Anterior cingulate cortex (tissue), 58 donors: ENCODE results near the gene SLX4IP.
A peak's percentile ranks its signal among the peaks of the same experiment; 100 is the strongest.

ENCODE experiments used
- DNase-seq, 58 donors: peaks; one replicate each; lab custom pipeline; 2025; lab: John Stamatoyannopoulos, UW

SLX4IP gene

DNA sequence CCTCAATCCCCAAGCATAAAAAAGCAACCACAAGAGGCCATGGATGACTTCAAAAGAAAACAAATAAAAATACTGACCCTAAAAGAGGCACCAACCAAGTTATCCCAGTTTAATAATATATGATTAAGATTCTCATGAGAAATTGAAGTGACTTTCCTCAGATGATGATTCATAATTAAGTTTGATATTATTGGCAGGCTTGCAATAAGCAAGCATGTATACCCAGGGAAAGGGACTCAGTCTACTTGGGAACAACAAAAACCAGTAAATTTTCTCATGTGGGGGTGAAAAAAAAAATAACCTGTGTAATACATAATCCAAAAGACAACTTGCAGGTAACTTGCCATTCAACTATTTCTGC, 219.1 kb downstream of the SLX4IP start:
- DNase-seq = no peak

DNA sequence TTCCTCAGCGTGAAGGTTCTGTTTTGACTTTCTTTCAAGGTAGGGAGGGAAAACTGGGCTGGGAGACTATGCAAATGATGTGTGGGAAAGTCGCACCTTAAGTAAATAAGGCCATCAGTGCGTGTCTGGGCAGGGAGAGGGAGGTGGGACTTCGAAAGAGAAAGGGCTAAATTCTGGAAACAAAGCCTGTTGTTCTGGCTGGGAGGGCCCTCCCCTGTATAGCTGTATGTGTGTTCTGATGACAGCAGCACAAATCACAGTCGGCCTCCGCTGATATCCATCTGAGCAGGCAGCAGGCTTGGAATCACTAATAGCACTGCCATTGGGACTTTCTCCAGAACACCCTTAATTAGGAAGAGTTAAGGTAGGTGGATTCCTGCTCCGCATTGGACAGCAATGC, 219.5 kb downstream of the SLX4IP start:
- DNase-seq = no peak

DNA sequence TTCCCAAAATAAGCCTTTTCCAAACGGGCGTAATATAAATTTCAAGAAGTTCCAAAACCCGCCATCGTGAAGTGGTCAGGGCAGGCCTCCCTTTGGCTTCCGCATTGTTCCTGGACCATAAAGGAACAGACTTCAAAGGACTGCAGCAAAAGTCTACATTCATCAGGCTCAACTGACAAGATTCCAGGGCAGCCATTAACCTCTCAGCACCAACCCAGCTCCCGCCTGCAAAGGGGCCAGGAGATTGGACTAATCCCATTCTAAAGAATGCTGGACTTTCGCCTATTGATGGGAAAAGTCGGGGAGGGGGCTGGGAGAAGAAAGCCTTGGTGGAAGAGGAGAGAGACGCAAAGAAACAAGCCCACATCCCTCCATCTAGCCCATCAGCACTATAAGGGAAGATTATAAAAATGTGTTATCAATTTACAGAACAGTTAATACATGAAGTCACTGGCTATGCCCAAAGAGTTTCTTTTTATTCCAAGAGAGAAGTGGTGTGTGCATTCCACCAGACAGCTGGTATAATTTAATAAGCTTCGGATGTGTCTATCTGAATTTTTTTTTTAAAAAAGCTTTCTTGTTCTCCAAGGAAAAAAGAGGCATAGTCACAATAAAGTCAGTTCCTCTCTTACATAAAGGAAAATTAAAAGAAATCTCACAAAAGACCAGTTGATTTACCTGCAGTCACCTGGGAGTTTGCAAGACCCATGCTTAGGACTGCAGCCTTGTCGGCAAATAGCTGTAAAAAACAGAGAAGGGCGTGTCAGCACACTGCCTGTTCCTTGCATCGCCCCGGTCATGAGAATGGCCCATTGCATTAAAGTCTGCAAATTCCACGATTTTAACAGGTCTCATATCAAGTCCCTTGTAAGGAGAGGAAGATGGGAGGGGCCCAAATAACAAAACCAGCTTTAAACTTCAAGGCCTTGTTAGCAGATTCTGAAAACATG, 220.9 kb downstream of the SLX4IP start:
- DNase-seq = no peak

DNA sequence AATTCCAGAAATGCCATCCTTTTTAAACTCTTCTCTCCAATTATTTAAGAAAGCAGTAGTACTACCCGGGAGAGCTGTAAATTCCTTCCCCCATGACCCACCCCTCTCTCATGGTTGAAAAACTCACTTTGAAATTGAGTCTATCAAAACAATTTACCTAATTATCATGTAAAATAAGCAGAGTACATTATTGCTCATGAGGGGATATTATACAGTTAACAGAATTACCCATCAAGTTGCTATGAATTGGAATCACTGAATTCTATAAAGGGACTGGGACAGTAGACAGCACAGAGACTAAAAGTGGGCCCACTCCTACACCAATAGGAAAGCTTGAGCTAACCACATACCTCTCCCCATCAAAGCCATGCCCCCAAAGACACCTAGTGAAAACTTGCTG, 222.3 kb downstream of the SLX4IP start:
- DNase-seq = no peak

DNA sequence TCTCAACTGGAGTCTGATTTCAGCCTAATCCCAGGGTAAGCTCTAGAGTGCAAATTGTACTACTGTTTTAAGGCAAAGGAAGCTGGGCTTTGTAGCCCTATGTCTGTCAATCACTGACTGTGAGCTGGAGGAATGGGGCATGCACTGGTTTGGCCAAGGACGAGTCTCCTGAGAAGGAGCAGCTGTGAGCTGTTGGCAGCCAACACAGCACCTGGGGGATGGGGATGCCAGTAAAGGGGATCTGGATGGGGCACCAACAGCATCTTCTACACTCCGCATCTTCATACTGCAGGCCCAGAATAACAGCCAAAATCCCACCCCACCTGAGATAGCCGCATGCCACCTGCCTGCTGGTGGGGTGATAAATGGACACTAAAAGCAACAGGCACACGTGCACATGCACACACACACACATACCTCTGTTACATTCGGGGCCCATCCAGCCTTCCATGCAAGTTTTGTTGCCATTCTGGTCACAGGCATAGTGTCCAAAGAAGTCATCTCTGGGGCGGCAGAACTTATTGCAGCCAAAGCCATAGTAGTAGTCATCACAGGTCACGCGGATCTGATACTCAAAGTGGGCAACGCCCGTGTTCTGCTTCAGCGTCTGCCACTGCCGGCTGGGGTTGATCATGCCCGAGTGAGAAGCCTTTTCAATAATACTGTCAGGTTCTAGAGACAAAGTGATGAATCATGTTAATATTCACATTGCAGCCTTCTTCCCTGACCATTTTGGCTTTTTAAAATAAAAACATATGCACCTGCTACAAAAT, 223.1 kb downstream of the SLX4IP start:
- no peak for DNase-seq

DNA sequence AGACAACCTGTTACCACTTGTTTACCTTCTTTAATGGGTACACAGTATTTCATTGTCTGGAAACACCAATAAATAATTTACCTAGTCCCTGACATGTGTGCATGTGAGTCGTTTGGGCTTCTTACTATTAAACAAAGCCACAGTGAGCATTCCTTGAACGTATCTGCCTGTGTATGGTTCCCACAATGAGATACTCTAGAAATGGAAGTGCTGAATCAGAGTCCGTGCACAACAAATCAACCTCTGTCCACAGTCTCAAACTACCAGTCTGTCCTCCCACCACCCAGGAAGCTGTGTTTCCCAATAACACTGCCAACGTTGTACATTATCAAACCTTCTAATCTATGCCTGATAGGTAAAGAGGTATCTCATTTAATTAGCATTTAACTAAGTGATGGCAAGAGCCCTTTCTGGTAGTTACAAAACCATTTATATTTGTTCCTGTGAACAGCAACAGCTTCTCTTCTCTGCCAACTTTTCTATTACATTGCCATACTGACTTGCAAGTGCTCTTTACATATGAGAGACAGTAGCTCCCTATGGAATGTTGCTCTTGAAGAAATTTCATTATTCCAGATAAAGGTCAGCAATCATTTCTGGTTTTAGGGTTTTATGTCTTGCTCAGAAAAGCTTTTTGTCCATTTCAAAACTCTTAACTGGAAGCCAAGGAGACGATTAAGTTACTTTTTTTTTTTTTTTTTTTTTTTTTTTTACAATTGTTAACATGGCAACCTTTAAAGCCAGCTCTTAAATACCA, 223.9 kb downstream of the SLX4IP start:
- DNase-seq = no peak

DNA sequence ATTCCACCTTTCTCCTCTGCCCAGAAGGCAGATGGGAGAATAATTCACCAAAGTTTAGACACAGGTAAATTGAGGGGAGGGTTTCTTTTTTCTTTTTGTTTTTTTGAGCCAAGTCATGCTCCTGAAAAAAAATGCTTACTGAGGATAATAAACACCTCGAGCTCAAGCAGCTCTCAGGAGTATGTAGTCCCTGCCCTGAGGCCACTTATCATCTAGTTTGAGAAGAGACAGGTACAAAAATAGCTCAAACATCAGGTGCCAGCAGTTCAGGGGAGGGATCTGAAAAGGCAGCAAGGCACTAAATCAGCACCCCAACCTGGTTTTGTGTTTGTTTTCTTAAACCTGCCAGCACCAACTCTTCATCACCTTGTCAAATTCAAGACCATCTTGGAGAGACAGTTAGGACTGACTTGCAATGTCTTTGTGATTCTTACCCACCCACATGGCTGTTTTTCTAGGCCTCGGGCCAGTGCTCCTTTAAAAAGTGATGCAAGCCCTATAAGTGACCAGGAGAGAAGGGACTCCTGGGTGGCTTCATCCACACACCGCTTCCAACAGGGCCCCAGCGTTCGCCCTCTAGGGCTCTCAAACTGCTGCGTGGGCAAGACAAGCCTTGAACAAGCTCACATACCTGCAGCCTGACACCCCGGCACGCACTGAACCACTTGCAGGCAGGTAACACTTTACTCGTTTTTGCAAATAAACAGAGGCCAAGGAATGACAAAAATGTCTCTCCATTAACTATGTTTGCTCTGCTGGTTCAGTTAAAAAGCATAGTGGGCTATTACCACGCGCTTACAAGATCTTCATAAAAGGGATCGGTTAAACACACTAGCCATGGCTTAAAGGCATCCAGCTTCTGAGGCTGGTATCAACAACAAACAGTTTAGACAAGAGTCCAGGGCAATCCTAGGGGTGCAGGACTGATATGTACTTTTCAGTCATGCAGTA, 224.8 kb downstream of the SLX4IP start:
- no peak for DNase-seq

DNA sequence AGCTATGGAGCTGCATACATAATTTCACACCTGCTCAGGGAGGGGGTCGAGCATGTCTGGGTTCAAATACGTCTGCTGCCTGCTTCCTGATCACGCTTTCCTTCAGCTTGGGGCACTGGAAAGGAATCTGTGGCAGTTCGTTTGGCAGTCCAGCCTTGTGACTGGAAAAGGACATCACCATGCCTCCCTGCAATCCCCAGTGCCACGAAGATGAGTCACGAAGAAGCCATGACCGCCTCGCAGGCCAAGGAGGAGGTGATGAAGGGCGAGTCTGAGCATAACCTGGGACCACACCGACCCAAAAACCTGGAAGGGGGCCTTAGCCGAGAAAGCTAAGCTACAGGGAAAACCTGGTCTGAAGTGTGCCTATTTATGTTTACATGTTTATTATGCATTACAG, 225.6 kb downstream of the SLX4IP start:
- no peak for DNase-seq

DNA sequence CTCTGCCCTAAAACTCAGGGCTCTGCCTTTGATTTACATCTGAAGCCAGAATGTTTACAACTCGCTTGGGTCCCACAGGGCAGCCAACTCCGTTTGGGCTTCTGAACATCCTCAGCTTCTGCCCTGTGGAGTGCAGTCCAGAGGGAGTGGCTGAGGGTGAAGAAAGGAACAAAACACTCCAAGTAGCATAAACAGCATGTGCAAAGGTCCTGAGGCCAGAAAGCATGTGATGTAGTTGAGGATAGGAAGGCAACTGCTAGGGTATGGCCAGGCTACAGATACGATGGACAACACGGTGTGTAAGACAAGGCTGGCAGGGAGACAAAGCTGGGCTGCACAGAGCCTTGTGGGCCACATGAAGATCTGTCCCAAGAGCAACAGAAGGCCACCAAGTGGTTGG, 226.2 kb downstream of the SLX4IP start:
- DNase-seq = no peak

DNA sequence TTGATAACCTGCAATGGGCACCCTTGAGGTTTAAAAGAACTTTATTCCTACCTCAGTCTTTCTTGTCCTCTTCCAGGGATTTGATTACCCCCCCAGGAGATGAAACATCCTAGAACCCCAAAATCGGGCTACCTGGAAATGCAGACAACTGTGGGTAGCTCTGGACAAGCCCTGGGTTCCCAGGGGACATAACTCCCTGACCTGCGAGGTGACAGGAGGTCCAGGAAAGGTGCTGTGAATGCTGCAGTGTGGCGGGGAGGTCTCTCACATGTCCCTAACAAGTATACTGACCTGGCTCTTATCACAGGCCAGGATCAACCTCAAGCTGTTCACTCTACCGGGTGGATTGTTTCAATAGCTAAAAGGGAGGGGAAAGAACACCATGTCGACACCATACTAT, 227.0 kb downstream of the SLX4IP start:
- DNase-seq = no peak

DNA sequence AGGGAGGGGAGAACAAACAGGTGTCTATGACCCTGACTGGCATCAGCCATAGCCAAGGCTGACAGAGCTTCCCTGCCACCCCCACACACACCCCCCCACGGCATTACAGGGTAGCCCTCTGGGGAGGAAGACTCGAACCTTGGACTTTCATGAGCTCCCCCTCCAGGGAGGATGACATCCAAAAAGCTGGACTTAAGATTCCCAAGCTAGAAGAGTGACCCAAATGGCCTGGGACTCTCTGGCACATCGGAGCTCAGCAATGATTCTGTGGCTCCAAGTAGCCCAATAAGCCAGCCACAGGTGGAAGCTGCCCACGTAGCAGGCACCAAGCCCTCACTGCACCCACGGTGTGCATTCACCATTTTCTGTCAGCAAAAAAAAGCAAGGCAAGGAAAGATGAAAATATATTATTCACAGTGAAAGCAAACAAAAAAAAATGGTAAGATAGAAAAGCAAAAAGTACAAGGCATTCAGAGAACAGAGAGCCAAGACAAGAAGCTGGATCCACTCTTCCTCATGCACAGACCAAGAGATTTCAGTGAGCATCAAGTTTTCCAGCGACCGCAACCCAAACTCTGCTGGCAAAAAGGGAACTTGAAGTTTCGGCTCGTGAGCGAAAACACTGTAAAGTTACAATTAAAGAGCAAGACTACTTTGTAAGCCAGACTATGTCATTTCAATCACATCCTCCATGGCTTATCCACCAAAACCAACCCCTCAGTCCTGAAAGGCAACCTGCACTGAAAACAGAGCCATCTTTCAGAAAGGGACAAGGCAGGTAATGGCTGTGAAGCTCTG, 227.8 kb downstream of the SLX4IP start:
- DNase-seq = peak in 1 of 58 donors; percentile 6

DNA sequence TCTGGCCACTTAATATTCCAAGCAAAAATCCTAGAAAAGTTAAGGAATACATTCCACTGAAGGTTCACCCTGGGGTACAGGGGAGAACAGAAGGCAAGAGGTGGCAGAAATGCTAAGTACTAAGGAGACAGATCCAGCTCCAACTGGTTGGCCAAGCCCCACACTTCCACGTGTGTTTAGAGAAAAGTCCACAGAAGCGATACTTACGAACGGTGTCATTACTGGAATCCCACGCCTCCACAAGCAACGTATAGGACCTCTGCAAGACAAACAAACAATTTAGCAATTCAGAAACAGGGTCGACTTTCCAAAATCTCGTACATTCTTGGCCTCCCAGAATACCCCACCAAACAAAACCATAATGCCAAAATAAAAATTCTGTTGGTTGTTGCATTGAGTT, 228.7 kb downstream of the SLX4IP start:
- DNase-seq = no peak

DNA sequence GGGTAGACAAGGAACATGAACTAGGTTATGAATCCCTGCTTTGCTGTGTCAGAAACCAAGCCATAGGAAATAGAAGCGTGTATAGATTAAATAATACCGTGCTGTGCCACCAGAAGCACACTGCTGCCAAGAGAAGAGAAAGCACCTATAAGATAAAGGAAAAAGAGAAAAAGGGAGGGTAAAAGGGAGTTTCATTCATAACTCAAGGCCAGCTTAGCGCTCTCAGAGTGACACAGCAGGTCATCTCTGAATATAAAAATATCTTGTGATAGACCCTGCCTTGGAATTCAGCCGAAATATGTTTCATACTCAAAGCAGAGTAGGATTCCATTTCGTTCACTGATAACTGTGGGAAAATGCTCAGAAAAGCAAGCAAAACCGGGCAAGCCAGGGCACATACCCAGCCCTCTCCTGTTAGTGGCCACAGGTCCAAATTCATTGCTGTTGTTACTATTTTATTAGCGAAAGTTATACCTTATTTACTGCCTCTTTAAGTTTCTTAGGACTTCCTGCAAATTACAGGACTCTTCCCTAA, 230.0 kb downstream of the SLX4IP start:
- DNase-seq = no peak

DNA sequence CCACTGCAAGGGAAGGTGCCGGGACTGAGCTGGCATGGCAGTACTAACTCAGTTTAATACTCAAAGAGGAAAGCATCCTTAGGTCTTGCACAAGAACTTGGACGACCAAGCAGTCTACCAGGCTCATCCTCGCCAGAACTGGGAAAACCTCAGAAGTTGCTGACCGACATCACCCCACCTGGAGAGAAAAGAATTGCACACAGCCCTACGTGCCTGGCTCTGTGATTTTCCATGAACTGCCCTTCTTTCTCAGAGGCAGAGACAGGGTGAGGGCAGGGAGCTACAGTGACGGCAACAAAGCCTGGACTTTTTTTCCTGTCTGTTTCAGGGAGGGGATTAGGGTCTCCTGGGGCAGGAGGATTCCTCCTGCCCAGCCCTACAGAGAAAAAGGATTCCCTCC, 230.7 kb downstream of the SLX4IP start:
- no peak for DNase-seq

DNA sequence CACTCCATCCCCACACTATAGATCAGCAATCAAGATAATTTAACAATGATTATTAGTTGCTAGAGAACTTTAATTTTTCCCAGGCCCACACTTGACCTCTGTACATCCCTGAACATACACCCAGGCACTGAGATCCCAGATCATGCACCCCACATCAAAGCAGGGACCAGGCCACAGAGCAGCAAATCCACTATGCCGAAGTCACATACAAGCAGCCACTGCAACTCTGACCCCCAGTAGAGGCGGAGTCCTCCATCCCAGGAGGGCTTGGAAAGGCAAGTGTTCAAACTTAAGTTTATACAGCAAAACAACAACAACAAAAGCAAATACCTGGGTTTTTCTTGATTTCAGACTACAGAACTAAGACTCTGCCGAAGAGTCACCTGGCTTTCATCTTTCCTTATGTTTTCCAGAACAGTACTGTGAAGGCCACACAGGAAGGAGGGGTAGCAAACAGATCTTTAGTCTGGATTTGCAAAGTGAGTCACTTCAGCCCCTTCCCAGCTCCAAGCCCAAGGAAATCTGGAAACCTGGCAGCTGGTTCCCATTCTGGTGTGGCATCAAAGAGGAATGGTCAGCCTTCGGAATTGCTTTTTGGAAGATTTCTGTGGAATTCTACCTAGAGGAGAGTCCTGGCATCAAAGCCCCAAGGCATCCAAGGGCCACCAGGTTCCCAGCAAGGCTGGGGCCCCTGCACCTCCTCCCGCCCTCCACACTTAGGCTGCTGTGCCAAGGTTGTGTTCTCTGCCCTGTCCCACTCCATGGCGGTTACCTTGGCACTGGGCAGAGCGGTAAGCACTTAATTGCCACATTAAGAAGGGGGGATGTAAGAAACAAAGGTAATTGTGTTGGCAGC, 231.3 kb downstream of the SLX4IP start:
- DNase-seq = no peak

DNA sequence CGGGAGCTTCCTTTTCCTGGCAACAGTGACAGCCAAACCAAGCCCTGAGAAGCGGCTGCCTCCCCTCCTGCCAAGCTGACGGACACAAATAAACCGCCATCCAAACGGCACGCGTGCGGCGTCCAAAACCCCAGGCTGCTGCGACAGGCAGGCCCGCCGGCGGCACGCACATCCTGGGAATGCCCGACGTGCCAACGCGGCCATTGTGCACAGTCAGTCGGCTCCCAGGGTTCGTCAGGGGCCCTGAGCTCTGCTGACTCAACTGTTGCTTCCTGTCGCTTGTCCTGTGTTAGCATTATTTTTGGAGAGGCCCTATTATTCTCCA, 231.9 kb downstream of the SLX4IP start:
- DNase-seq = peak in 36 of 58 donors; percentile 5 to 68 (median 31)

DNA sequence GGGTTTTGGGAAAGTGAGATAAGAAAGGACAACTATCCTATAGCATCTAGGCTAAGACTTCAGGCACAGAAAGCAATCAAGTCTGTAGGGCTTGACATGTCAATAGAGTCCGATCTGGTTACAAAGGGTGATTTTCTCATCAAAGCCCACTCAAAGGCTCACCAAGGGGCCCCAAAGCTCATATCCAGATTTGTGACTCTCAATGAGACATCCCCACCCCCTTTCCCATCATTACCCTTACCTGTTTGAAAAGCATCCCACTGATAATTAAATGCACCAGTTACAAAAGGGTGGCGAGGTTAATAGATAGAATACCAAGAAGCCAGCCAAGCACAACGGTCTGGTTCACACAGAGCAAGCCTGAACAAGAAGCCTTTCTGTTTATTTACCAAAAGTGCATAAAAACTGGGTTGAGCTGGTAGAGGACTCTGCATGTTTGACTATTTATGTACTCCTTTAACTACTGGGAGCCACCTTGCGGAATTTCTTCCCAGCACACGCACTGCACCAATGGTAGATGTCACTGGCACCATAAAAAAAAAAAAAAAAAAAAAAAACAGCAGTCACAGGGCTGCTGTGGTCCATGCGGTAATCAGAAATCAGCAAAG, 232.6 kb downstream of the SLX4IP start:
- DNase-seq = no peak
